Measurements from ENCODE around the gene UBXN11.

- TF ChIP-seq CTCF (IDR thresholded peaks at IDR 0.05) (no peak), EZH2 (IDR thresholded peaks at IDR 0.05; ENCODE audit: borderline replicate concordance, insufficient read depth, low read depth, low read length, poor library complexity, severe bottlenecking) (no peak)
Observed at GRCh38 chr1:26345718-26346117, 39.3 kb upstream of the UBXN11 start.
